IMR-90 (cell line): ENCODE data around the gene ATP5PD. TPM values are rescaled to one million over a fixed set of nuclear protein-coding genes. Genes with fewer than 3 reads are reported as not detected.

Source experiments
- ATAC-seq: fragments of 200-7000 bp; cut with Tn5 transposase; 2 replicates; pipeline ENCODE4 v1.9.1; 2020; ENCODE audit warnings: low read depth, mild to moderate bottlenecking, moderate library complexity
- BruUV-seq: library from RNA; stranded (reverse); fragments of 400-500 nt; replicated peaks from 2 replicates; lab custom pipeline; 2021; lab: Mats Ljungman, UMichigan
- CTCF ChIA-PET: fragments of 300-600 bp; formaldehyde crosslinking; extraction: SDS; loops from one replicate; lab custom pipeline; 2021; ENCODE audit warnings: antibody characterized with exemption; lab: Yijun Ruan, JAX
- POLR2A ChIA-PET: fragments of 300-600 bp; sonication (Branson Sonifier 250); formaldehyde crosslinking; loops from one replicate; lab custom pipeline; 2022; ENCODE audit warnings: antibody characterized with exemption; ENCODE audit not compliant: unreplicated experiment; lab: Charles Lee
- DNase-seq: peaks from one replicate; pipeline ENCODE4 v3.0.0; 2013
- H2AFZ ChIP-seq: replicated peaks from 2 replicates; pipeline ENCODE3; 2013; ENCODE audit warnings: low read length, mild to moderate bottlenecking; ENCODE audit not compliant: poor library complexity
- H2AK5ac ChIP-seq: 2 replicates; pipeline ENCODE4 v1.6.1; 2013; ENCODE audit warnings: low read depth, low read length, inconsistent platforms
- H2AK9ac ChIP-seq: replicated peaks from 2 replicates; pipeline ENCODE3; 2013; ENCODE audit warnings: mild to moderate bottlenecking, low read depth, low read length, moderate library complexity; ENCODE audit not compliant: poor library complexity
- H2BK120ac ChIP-seq: 2 replicates; pipeline ENCODE4 v1.6.1; 2013; ENCODE audit warnings: low read depth, low read length, inconsistent platforms
- H2BK15ac ChIP-seq: 3 replicates; pipeline ENCODE4 v1.6.1; 2013; ENCODE audit warnings: low read depth, low read length, inconsistent platforms
- H2BK20ac ChIP-seq: 2 replicates; pipeline ENCODE4 v1.6.1; 2013; ENCODE audit warnings: low read depth, mild to moderate bottlenecking, inconsistent platforms, low read length, moderate library complexity
- H2BK5ac ChIP-seq: 2 replicates; pipeline ENCODE4 v1.6.1; 2013; ENCODE audit warnings: mild to moderate bottlenecking, low read depth, low read length, inconsistent platforms; ENCODE audit not compliant: poor library complexity, severe bottlenecking
- H3K14ac ChIP-seq: replicated peaks from 2 replicates; pipeline ENCODE4 v1.6.1; 2013; ENCODE audit warnings: low read depth, low read length, inconsistent platforms
- H3K18ac ChIP-seq: 2 replicates; pipeline ENCODE4 v1.6.1; 2013; ENCODE audit warnings: low read depth, low read length, control low read depth
- H3K23ac ChIP-seq: 2 replicates; pipeline ENCODE4 v1.6.1; 2013; ENCODE audit warnings: low read depth, low read length, inconsistent platforms
- H3K27ac ChIP-seq: 2 replicates; pipeline ENCODE4 v1.5.1; 2013; ENCODE audit warnings: mild to moderate bottlenecking, control low read depth, low read length; ENCODE audit not compliant: insufficient read depth
- H3K27me3 ChIP-seq: 2 replicates; pipeline ENCODE4 v1.6.1; 2013; ENCODE audit warnings: low read length; ENCODE audit not compliant: control insufficient read depth, insufficient read depth
- H3K36me3 ChIP-seq: 2 replicates; pipeline ENCODE4 v1.6.1; 2013; ENCODE audit warnings: low read length, mixed read lengths; ENCODE audit not compliant: control insufficient read depth, insufficient read depth
- H3K4ac ChIP-seq: 2 replicates; pipeline ENCODE4 v1.6.1; 2013; ENCODE audit warnings: low read depth, low read length, inconsistent platforms
- H3K4me1 ChIP-seq: 2 replicates; pipeline ENCODE4 v1.6.1; 2013; ENCODE audit warnings: low read length, mixed read lengths; ENCODE audit not compliant: control insufficient read depth, insufficient read depth
- H3K4me2 ChIP-seq: 2 replicates; pipeline ENCODE4 v1.6.1; 2013; ENCODE audit warnings: low read depth, mild to moderate bottlenecking, control low read depth, low read length, moderate library complexity
- H3K4me3 ChIP-seq: 2 replicates; pipeline ENCODE4 v1.5.1; 2013; ENCODE audit warnings: low read depth, mild to moderate bottlenecking, control low read depth, low read length, moderate library complexity; ENCODE audit not compliant: insufficient read depth
- H3K56ac ChIP-seq: 2 replicates; pipeline ENCODE4 v1.6.1; 2013; ENCODE audit warnings: low read length, inconsistent platforms; ENCODE audit not compliant: insufficient read depth; ENCODE audit errors: extremely low read depth
- H3K79me1 ChIP-seq, 2 experiments: 2 replicates each; pipeline ENCODE4 v1.6.1; 2013; ENCODE audit warnings: low read length in 2 of 2, inconsistent platforms in 1 of 2, low read depth in 1 of 2
- H3K9ac ChIP-seq: 2 replicates; pipeline ENCODE4 v1.6.1; 2013; ENCODE audit warnings: low read depth, low read length, control low read depth
- H3K9me1 ChIP-seq: 2 replicates; pipeline ENCODE4 v1.6.1; 2013; ENCODE audit warnings: low read length, inconsistent platforms; ENCODE audit not compliant: insufficient read depth
- H3K9me3 ChIP-seq: 2 replicates; pipeline ENCODE4 v1.6.1; 2013; ENCODE audit warnings: low read length; ENCODE audit not compliant: control insufficient read depth, insufficient read depth
- H4K20me1 ChIP-seq: 2 replicates; pipeline ENCODE4 v1.6.1; 2013; ENCODE audit warnings: low read length, inconsistent platforms; ENCODE audit not compliant: insufficient read depth
- H4K5ac ChIP-seq: 2 replicates; pipeline ENCODE4 v1.6.1; 2013; ENCODE audit warnings: mild to moderate bottlenecking, low read depth, low read length, control low read depth
- H4K8ac ChIP-seq, 2 experiments: 2 replicates each; pipeline ENCODE4 v1.6.1; 2013; ENCODE audit warnings: low read depth in 2 of 2, low read length in 2 of 2, control low read depth in 1 of 2, inconsistent platforms in 1 of 2
- H4K91ac ChIP-seq: 2 replicates; pipeline ENCODE4 v1.6.1; 2013; ENCODE audit warnings: low read depth, low read length, inconsistent platforms; ENCODE audit not compliant: insufficient read depth
- BHLHE40 ChIP-seq: fragments of 150-350 bp; IDR thresholded peaks from 2 replicates; pipeline ENCODE4 v1.6.1; 2016; ENCODE audit warnings: mild to moderate bottlenecking, low read depth, low read length
- CHD1 ChIP-seq: IDR thresholded peaks from 2 replicates; pipeline ENCODE4 v1.6.1; 2012; ENCODE audit warnings: low read depth, low read length, improper control_type of control experiment
- MAFK ChIP-seq: IDR thresholded peaks from 2 replicates; pipeline ENCODE4 v1.6.1; 2012; ENCODE audit warnings: low read depth, low read length, improper control_type of control experiment
- MAZ ChIP-seq: IDR thresholded peaks from 2 replicates; pipeline ENCODE4 v1.6.1; 2012; ENCODE audit warnings: low read depth, mild to moderate bottlenecking, low read length, improper control_type of control experiment, moderate library complexity, borderline replicate concordance
- MXI1 ChIP-seq: IDR thresholded peaks from 2 replicates; pipeline ENCODE4 v1.6.1; 2012; ENCODE audit warnings: low read depth, mild to moderate bottlenecking, low read length, moderate library complexity, borderline replicate concordance
- NFE2L2 ChIP-seq: fragments of 150-350 bp; IDR thresholded peaks from 2 replicates; pipeline ENCODE4 v1.6.1; 2016; ENCODE audit warnings: low read depth, mild to moderate bottlenecking, low read length
- RAD21 ChIP-seq: IDR thresholded peaks from 2 replicates; pipeline ENCODE4 v1.6.1; 2012; ENCODE audit warnings: low read length, improper control_type of control experiment
- RCOR1 ChIP-seq: IDR thresholded peaks from 2 replicates; pipeline ENCODE4 v1.6.1; 2012; ENCODE audit warnings: mild to moderate bottlenecking, low read length, improper control_type of control experiment; ENCODE audit not compliant: insufficient replicate concordance
- RFX5 ChIP-seq: IDR thresholded peaks from 2 replicates; pipeline ENCODE4 v1.8.0; 2012; ENCODE audit warnings: low read depth, mild to moderate bottlenecking, low read length, moderate library complexity
- SMC3 ChIP-seq: fragments of 150-350 bp; IDR thresholded peaks from 2 replicates; pipeline ENCODE4 v1.6.1; 2016; ENCODE audit warnings: low read depth, mild to moderate bottlenecking, antibody characterized with exemption, low read length, moderate library complexity
- WGBS, 2 experiments: methylation state at CpG; one replicate each; pipeline versions ENCODE4 v1.1.5 to v1.1.7; 2013; ENCODE audit warnings: missing lambda C conversion rate in 2 of 2; ENCODE audit not compliant: insufficient read length in 1 of 2; ENCODE audit errors: extremely low coverage in 2 of 2; 5-methylcytosine and 5-hydroxymethylcytosine counted together
- dilution Hi-C: fragments of 300-500 bp; cut with HindIII; formaldehyde crosslinking; loops from one replicate; pipeline ENCODE4 v1.14.3; 2018; ENCODE audit warnings: low sequenced_read_pairs; ENCODE audit not compliant: unreplicated experiment
- in situ Hi-C: fragments of 300-500 bp; cut with MboI; formaldehyde crosslinking; loops from 3 replicates; pipeline ENCODE4 v1.14.3; 2019; ENCODE audit warnings: low sequenced_read_pairs, inconsistent platforms, mixed read lengths
- intact Hi-C: fragments of 100-400 bp; cut with micrococcal nuclease; formaldehyde crosslinking; loops from 2 replicates; pipeline ENCODE4 v1.10.0; 2022
- polyA plus RNA-seq, 3 experiments: library from polyadenylated mRNA; depleted of rRNA; stranded (reverse); fragments of >200 nt; gene quantifications; 2 replicates each; pipeline ENCODE4 v1.2.3, GENCODE V29; 2012; ENCODE audit warnings: low replicate concordance in 1 of 3
- total RNA-seq: library from RNA; depleted of rRNA; stranded (reverse); fragments of >200 nt; gene quantifications from 2 replicates; pipeline ENCODE4 v1.2.3, GENCODE V29; 2012
- TF ChIP-seq, protein P1 (sequence below): fragments of 150-350 bp; IDR thresholded peaks from 2 replicates; pipeline ENCODE4 v1.6.1; 2016; ENCODE audit warnings: low read depth, mild to moderate bottlenecking, low read length, moderate library complexity, borderline replicate concordance
- TF ChIP-seq, protein P2 (sequence below): conservative IDR thresholded peaks from 2 replicates; pipeline ENCODE4 v1.5.1; 2012; ENCODE audit warnings: mild to moderate bottlenecking, low read depth, low read length, improper control_type of control experiment
- TF ChIP-seq, protein P3 (sequence below): fragments of 150-350 bp; IDR thresholded peaks from 2 replicates; pipeline ENCODE4 v1.6.1; 2017; ENCODE audit warnings: mild to moderate bottlenecking, antibody characterized with exemption, low read length, low read depth

Gene ATP5PD
- total and polyA plus RNA-seq, 2 of the 4 experiments (the other 2 are of a cell fraction), result 373 to 425 TPM

DNA sequence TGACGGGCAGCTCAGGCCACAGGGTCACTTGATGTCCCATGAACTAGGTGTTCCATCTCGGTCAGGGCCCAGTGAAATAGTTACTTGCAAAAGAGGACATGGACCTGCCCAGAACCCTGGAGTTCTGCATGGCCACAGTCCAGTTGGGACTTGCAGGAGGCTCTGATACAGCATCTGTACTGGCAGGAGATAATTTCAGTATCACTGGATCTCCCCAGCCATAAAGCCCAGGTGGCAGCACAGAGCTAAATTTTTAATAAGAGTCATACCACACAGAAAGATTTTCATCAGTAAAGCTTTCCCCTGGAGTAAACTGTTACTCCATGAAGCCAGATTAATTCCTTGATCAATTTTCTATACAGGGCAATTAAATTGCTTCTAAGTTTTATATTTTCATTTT lies 23.0 kb upstream of the ATP5PD start:
- DNase-seq, result no peak
- H2AFZ ChIP-seq, result peak overlapping the region; percentile 75
- H3K4me1 ChIP-seq, result no peaks in the 10 kb centered on the region
- H3K4me2 ChIP-seq, result no peak overlapping the region
- H4K8ac ChIP-seq, result no peak overlapping the region
- no peak overlapping the region for H3K18ac ChIP-seq
- H3K4me3 ChIP-seq, result no peak overlapping the region
- ChIA-PET CTCF (interaction anchor here (0.7 to 1.9 kb wide), 5 partner anchors 10 to 132 kb away, joined by 3 to 9 read pairs (median 7); no protein-coding TSS in a partner anchor), POLR2A (no interaction called here)
- H3K9me3 ChIP-seq, result no peaks in the 10 kb centered on the region
- TF ChIP-seq, protein P1, sequence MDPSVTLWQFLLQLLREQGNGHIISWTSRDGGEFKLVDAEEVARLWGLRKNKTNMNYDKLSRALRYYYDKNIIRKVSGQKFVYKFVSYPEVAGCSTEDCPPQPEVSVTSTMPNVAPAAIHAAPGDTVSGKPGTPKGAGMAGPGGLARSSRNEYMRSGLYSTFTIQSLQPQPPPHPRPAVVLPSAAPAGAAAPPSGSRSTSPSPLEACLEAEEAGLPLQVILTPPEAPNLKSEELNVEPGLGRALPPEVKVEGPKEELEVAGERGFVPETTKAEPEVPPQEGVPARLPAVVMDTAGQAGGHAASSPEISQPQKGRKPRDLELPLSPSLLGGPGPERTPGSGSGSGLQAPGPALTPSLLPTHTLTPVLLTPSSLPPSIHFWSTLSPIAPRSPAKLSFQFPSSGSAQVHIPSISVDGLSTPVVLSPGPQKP, result no peak
- TF ChIP-seq, protein P2, sequence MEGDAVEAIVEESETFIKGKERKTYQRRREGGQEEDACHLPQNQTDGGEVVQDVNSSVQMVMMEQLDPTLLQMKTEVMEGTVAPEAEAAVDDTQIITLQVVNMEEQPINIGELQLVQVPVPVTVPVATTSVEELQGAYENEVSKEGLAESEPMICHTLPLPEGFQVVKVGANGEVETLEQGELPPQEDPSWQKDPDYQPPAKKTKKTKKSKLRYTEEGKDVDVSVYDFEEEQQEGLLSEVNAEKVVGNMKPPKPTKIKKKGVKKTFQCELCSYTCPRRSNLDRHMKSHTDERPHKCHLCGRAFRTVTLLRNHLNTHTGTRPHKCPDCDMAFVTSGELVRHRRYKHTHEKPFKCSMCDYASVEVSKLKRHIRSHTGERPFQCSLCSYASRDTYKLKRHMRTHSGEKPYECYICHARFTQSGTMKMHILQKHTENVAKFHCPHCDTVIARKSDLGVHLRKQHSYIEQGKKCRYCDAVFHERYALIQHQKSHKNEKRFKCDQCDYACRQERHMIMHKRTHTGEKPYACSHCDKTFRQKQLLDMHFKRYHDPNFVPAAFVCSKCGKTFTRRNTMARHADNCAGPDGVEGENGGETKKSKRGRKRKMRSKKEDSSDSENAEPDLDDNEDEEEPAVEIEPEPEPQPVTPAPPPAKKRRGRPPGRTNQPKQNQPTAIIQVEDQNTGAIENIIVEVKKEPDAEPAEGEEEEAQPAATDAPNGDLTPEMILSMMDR, result peak; percentile 53
- TF ChIP-seq MAZ (no peak), RFX5 (no peak), SMC3 (peak; percentile 44), NFE2L2 (no peak), RCOR1 (no peak), BHLHE40 (no peak), CHD1 (no peak), MAFK (no peak), MXI1 (no peak), RAD21 (peak; percentile 54)
- TF ChIP-seq, protein P3, sequence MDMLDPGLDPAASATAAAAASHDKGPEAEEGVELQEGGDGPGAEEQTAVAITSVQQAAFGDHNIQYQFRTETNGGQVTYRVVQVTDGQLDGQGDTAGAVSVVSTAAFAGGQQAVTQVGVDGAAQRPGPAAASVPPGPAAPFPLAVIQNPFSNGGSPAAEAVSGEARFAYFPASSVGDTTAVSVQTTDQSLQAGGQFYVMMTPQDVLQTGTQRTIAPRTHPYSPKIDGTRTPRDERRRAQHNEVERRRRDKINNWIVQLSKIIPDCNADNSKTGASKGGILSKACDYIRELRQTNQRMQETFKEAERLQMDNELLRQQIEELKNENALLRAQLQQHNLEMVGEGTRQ, result no peak
- dilution Hi-C loops, result no loop called here
- intact Hi-C loops, result loop anchor here (5.0 to 10.0 kb wide), 2 partner anchors 38 to 135 kb away; partner anchors contain the start of genes ARMC7 and NUP85
- 0 out of 2 replicates have a peak, but pooled peaks cover 3% of the 10 kb centered on the region for H3K9me1 ChIP-seq
- no peak overlapping the region for H3K23ac ChIP-seq
- in situ Hi-C loops, result loop anchor here (10.0 to 25.0 kb wide), 2 partner anchors 135 to 343 kb away; partner anchors contain the start of genes GRB2 and NUP85
- H2BK5ac ChIP-seq, result no peak overlapping the region
- no peak overlapping the region for H3K27ac ChIP-seq
- WGBS, 2 experiments, result 64% methylated on average over 2 of the region's 2 CpGs; no CpG with 5 or more reads in 1 of the 2 experiments
- no peak overlapping the region for H2BK15ac ChIP-seq
- BruUV-seq, result no TSS peak
- no peak overlapping the region for H2AK5ac ChIP-seq
- no peak overlapping the region for H3K4ac ChIP-seq
- H3K27me3 ChIP-seq, result no peaks in the 10 kb centered on the region
- H3K14ac ChIP-seq, result no peak overlapping the region
- H3K79me1 ChIP-seq, result no peaks in the 10 kb centered on the region
- no peak overlapping the region for H4K5ac ChIP-seq
- H2AK9ac ChIP-seq, result peak overlapping the region; percentile 72
- ATAC-seq, result peak; percentile 85
- no peak overlapping the region for H2BK20ac ChIP-seq
- peaks cover 6% of the 10 kb centered on the region; the same call in 1 of the 2 replicates for H3K36me3 ChIP-seq
- no peak overlapping the region for H3K56ac ChIP-seq
- H2BK120ac ChIP-seq, result no peak overlapping the region
- H4K91ac ChIP-seq, result no peak overlapping the region
- H4K20me1 ChIP-seq, result no peaks in the 10 kb centered on the region
- H3K9ac ChIP-seq, result no peak overlapping the region
